IMR-90 (cell line): ENCODE measurements around the gene SPARC. TPM values are rescaled to one million over a fixed set of nuclear protein-coding genes. Genes with fewer than 3 reads are reported as not detected.
A peak's percentile ranks its signal among the peaks of the same experiment; 100 is the strongest.

ENCODE experiments used
- ATAC-seq: fragments of 200-7000 bp; cut with Tn5 transposase; 2 replicates; pipeline ENCODE4 v1.9.1; 2020; ENCODE audit warnings: low read depth, mild to moderate bottlenecking, moderate library complexity
- BruUV-seq: library from RNA; stranded (reverse); fragments of 400-500 nt; replicated peaks from 2 replicates; lab custom pipeline; 2021; lab: Mats Ljungman, UMichigan
- CTCF ChIA-PET: fragments of 300-600 bp; formaldehyde crosslinking; extraction: SDS; loops from one replicate; lab custom pipeline; 2021; ENCODE audit warnings: antibody characterized with exemption; lab: Yijun Ruan, JAX
- POLR2A ChIA-PET: fragments of 300-600 bp; sonication (Branson Sonifier 250); formaldehyde crosslinking; loops from one replicate; lab custom pipeline; 2022; ENCODE audit warnings: antibody characterized with exemption; ENCODE audit not compliant: unreplicated experiment; lab: Charles Lee
- DNase-seq: peaks from one replicate; pipeline ENCODE4 v3.0.0; 2013
- H2AFZ ChIP-seq: replicated peaks from 2 replicates; pipeline ENCODE3; 2013; ENCODE audit warnings: low read length, mild to moderate bottlenecking; ENCODE audit not compliant: poor library complexity
- H2AK5ac ChIP-seq: 2 replicates; pipeline ENCODE4 v1.6.1; 2013; ENCODE audit warnings: low read depth, low read length, inconsistent platforms
- H2AK9ac ChIP-seq: replicated peaks from 2 replicates; pipeline ENCODE3; 2013; ENCODE audit warnings: mild to moderate bottlenecking, low read depth, low read length, moderate library complexity; ENCODE audit not compliant: poor library complexity
- H2BK120ac ChIP-seq: 2 replicates; pipeline ENCODE4 v1.6.1; 2013; ENCODE audit warnings: low read depth, low read length, inconsistent platforms
- H2BK15ac ChIP-seq: 3 replicates; pipeline ENCODE4 v1.6.1; 2013; ENCODE audit warnings: low read depth, low read length, inconsistent platforms
- H2BK20ac ChIP-seq: 2 replicates; pipeline ENCODE4 v1.6.1; 2013; ENCODE audit warnings: low read depth, mild to moderate bottlenecking, inconsistent platforms, low read length, moderate library complexity
- H2BK5ac ChIP-seq: 2 replicates; pipeline ENCODE4 v1.6.1; 2013; ENCODE audit warnings: mild to moderate bottlenecking, low read depth, low read length, inconsistent platforms; ENCODE audit not compliant: poor library complexity, severe bottlenecking
- H3K14ac ChIP-seq: replicated peaks from 2 replicates; pipeline ENCODE4 v1.6.1; 2013; ENCODE audit warnings: low read depth, low read length, inconsistent platforms
- H3K18ac ChIP-seq: 2 replicates; pipeline ENCODE4 v1.6.1; 2013; ENCODE audit warnings: low read depth, low read length, control low read depth
- H3K23ac ChIP-seq: 2 replicates; pipeline ENCODE4 v1.6.1; 2013; ENCODE audit warnings: low read depth, low read length, inconsistent platforms
- H3K27ac ChIP-seq: 2 replicates; pipeline ENCODE4 v1.5.1; 2013; ENCODE audit warnings: mild to moderate bottlenecking, control low read depth, low read length; ENCODE audit not compliant: insufficient read depth
- H3K27me3 ChIP-seq: 2 replicates; pipeline ENCODE4 v1.6.1; 2013; ENCODE audit warnings: low read length; ENCODE audit not compliant: control insufficient read depth, insufficient read depth
- H3K36me3 ChIP-seq: 2 replicates; pipeline ENCODE4 v1.6.1; 2013; ENCODE audit warnings: low read length, mixed read lengths; ENCODE audit not compliant: control insufficient read depth, insufficient read depth
- H3K4ac ChIP-seq: 2 replicates; pipeline ENCODE4 v1.6.1; 2013; ENCODE audit warnings: low read depth, low read length, inconsistent platforms
- H3K4me1 ChIP-seq: 2 replicates; pipeline ENCODE4 v1.6.1; 2013; ENCODE audit warnings: low read length, mixed read lengths; ENCODE audit not compliant: control insufficient read depth, insufficient read depth
- H3K4me2 ChIP-seq: 2 replicates; pipeline ENCODE4 v1.6.1; 2013; ENCODE audit warnings: low read depth, mild to moderate bottlenecking, control low read depth, low read length, moderate library complexity
- H3K4me3 ChIP-seq: 2 replicates; pipeline ENCODE4 v1.5.1; 2013; ENCODE audit warnings: low read depth, mild to moderate bottlenecking, control low read depth, low read length, moderate library complexity; ENCODE audit not compliant: insufficient read depth
- H3K56ac ChIP-seq: 2 replicates; pipeline ENCODE4 v1.6.1; 2013; ENCODE audit warnings: low read length, inconsistent platforms; ENCODE audit not compliant: insufficient read depth; ENCODE audit errors: extremely low read depth
- H3K79me1 ChIP-seq, 2 experiments: 2 replicates each; pipeline ENCODE4 v1.6.1; 2013; ENCODE audit warnings: low read length in 2 of 2, inconsistent platforms in 1 of 2, low read depth in 1 of 2
- H3K9ac ChIP-seq: 2 replicates; pipeline ENCODE4 v1.6.1; 2013; ENCODE audit warnings: low read depth, low read length, control low read depth
- H3K9me1 ChIP-seq: 2 replicates; pipeline ENCODE4 v1.6.1; 2013; ENCODE audit warnings: low read length, inconsistent platforms; ENCODE audit not compliant: insufficient read depth
- H3K9me3 ChIP-seq: 2 replicates; pipeline ENCODE4 v1.6.1; 2013; ENCODE audit warnings: low read length; ENCODE audit not compliant: control insufficient read depth, insufficient read depth
- H4K20me1 ChIP-seq: 2 replicates; pipeline ENCODE4 v1.6.1; 2013; ENCODE audit warnings: low read length, inconsistent platforms; ENCODE audit not compliant: insufficient read depth
- H4K5ac ChIP-seq: 2 replicates; pipeline ENCODE4 v1.6.1; 2013; ENCODE audit warnings: mild to moderate bottlenecking, low read depth, low read length, control low read depth
- H4K8ac ChIP-seq, 2 experiments: 2 replicates each; pipeline ENCODE4 v1.6.1; 2013; ENCODE audit warnings: low read depth in 2 of 2, low read length in 2 of 2, control low read depth in 1 of 2, inconsistent platforms in 1 of 2
- H4K91ac ChIP-seq: 2 replicates; pipeline ENCODE4 v1.6.1; 2013; ENCODE audit warnings: low read depth, low read length, inconsistent platforms; ENCODE audit not compliant: insufficient read depth
- MAFK ChIP-seq: IDR thresholded peaks from 2 replicates; pipeline ENCODE4 v1.6.1; 2012; ENCODE audit warnings: low read depth, low read length, improper control_type of control experiment
- POLR2A ChIP-seq: IDR thresholded peaks from 2 replicates; pipeline ENCODE4 v1.6.1; 2012; ENCODE audit warnings: mild to moderate bottlenecking, low read depth, low read length
- WGBS, 2 experiments: methylation state at CpG; one replicate each; pipeline versions ENCODE4 v1.1.5 to v1.1.7; 2013; ENCODE audit warnings: missing lambda C conversion rate in 2 of 2; ENCODE audit not compliant: insufficient read length in 1 of 2; ENCODE audit errors: extremely low coverage in 2 of 2; 5-methylcytosine and 5-hydroxymethylcytosine counted together
- dilution Hi-C: fragments of 300-500 bp; cut with HindIII; formaldehyde crosslinking; loops from one replicate; pipeline ENCODE4 v1.14.3; 2018; ENCODE audit warnings: low sequenced_read_pairs; ENCODE audit not compliant: unreplicated experiment
- in situ Hi-C: fragments of 300-500 bp; cut with MboI; formaldehyde crosslinking; loops from 3 replicates; pipeline ENCODE4 v1.14.3; 2019; ENCODE audit warnings: low sequenced_read_pairs, inconsistent platforms, mixed read lengths
- intact Hi-C: fragments of 100-400 bp; cut with micrococcal nuclease; formaldehyde crosslinking; loops from 2 replicates; pipeline ENCODE4 v1.10.0; 2022
- polyA plus RNA-seq, 3 experiments: library from polyadenylated mRNA; depleted of rRNA; stranded (reverse); fragments of >200 nt; gene quantifications; 2 replicates each; pipeline ENCODE4 v1.2.3, GENCODE V29; 2012; ENCODE audit warnings: low replicate concordance in 1 of 3
- total RNA-seq: library from RNA; depleted of rRNA; stranded (reverse); fragments of >200 nt; gene quantifications from 2 replicates; pipeline ENCODE4 v1.2.3, GENCODE V29; 2012

Gene SPARC
- total and polyA plus RNA-seq, 2 of the 4 experiments (the other 2 are of a cell fraction): 1,186 to 4,692 TPM

GRCh38 chr5:151718153-151718552 lies 31.4 kb upstream of the SPARC start:
- Histone ChIP-seq H3K4me1 (peaks cover 16% of the 10 kb centered on the region), H3K9ac (peak overlapping the region; percentile 44; the same call in 1 of the 2 replicates), H2AFZ (peak overlapping the region; percentile 27), H2BK20ac (peak overlapping the region; percentile 71), H2AK9ac (peak overlapping the region; percentile 7), H3K9me3 (no peaks in the 10 kb centered on the region), H3K27me3 (no peaks in the 10 kb centered on the region), H3K4ac (peak overlapping the region; percentile 91), H2BK15ac (peak overlapping the region; percentile 84; the same call in 2 of the 3 replicates), H3K4me2 (peak overlapping the region; percentile 82), H3K18ac (peak overlapping the region; percentile 82), H3K36me3 (no peaks in the 10 kb centered on the region), H4K5ac (peak overlapping the region; percentile 74), H3K27ac (peak overlapping the region; percentile 88; the same call in 1 of the 2 replicates), H3K4me3 (no peak overlapping the region; the same call in 1 of the 2 replicates), H4K20me1 (no peaks in the 10 kb centered on the region), H3K9me1 (peaks cover 12% of the 10 kb centered on the region), H2BK5ac (peak overlapping the region; percentile 96), H3K56ac (peak overlapping the region; percentile 25; the same call in 1 of the 2 replicates), H4K91ac (peak overlapping the region; percentile 55), H2AK5ac (peak overlapping the region; percentile 60; the same call in 1 of the 2 replicates), H3K79me1 (peaks cover 0 to 24% of the 10 kb centered on the region in 2 experiments; a peak in 2 of 4 replicates), H2BK120ac (peak overlapping the region; percentile 86), H3K14ac (peak overlapping the region; percentile 77), H3K23ac (peak overlapping the region; percentile 55), H4K8ac (peak overlapping the region; percentile 12 to 74; a peak in 3 of 4 replicates)
- in situ Hi-C loops (no loop called here), dilution Hi-C loops (no loop called here), intact Hi-C loops (loop anchor here (1.0 to 2.0 kb wide), 4 partner anchors 22 to 59 kb away; partner anchors contain the start of gene G3BP1)
- ATAC-seq: peak; percentile 58
- TF ChIP-seq POLR2A (peak; percentile 67), MAFK (no peak)
- POLR2A ChIA-PET: interaction anchor here (0.6 to 2.3 kb wide), 9 partner anchors 9 to 60 kb away, joined by 3 to 20 read pairs (median 4); partner anchors contain the start of gene SPARC
- CTCF ChIA-PET: interaction anchor here (0.9 to 2.0 kb wide), 7 partner anchors 17 to 66 kb away, joined by 3 to 12 read pairs (median 4); no protein-coding TSS in a partner anchor
- 40% methylated on average over 1 of the region's 2 CpGs; no CpG with 5 or more reads in 1 of the 2 experiments for WGBS, 2 experiments
- BruUV-seq: no TSS peak
- peak; percentile 70 for DNase-seq
